GM18907 (cell line): ENCODE results near the gene DYNC1LI2.
"Not testable (repeated sequence)": the region's sequence is repeated elsewhere in the genome, so short reads cannot be mapped to it uniquely, and the experiment has no call there.

Experiments used
- ATAC-seq: cut with Tn5 transposase; IDR thresholded peaks from one replicate; pipeline ENCODE4 v1.9.1; 2021; ENCODE audit warnings: mild to moderate bottlenecking, moderate library complexity; ENCODE audit not compliant: unreplicated experiment

DYNC1LI2 gene

GRCh38 chr16:66751303-66751991, at the start of gene DYNC1LI2:
TSS of gene DYNC1LI2 (minus strand) at chr16:66751609. CDS start at chr16:66751591, 18 bp downstream.
- peak; percentile 85 for ATAC-seq

- no peak for ATAC-seq
Measured at GRCh38 chr16:66800856-66801255, 49.4 kb upstream of the DYNC1LI2 start.

- no peak for ATAC-seq
Measured at GRCh38 chr16:66798161-66798560, 46.8 kb upstream of the DYNC1LI2 start.

DNA sequence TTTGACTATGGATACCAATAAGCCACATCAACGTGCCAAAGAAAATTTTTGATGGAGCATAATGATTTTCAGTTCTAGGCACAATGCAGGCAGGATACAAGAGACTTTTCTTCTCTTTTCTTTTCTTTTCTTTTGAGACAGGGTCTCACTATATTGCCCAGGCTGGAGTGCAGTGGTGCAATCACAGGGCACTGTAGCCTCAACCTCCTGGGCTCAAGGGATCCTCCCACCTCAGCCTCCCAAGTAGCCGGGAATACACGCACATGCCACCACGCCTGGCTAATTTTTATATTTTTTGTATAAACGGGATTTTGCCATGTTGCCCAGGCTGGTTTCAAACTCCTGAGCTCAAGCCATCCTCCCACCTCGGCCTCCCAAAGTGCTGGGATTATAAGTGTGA, 42.6 kb upstream of the DYNC1LI2 start:
- not testable (repeated sequence) for ATAC-seq

DNA sequence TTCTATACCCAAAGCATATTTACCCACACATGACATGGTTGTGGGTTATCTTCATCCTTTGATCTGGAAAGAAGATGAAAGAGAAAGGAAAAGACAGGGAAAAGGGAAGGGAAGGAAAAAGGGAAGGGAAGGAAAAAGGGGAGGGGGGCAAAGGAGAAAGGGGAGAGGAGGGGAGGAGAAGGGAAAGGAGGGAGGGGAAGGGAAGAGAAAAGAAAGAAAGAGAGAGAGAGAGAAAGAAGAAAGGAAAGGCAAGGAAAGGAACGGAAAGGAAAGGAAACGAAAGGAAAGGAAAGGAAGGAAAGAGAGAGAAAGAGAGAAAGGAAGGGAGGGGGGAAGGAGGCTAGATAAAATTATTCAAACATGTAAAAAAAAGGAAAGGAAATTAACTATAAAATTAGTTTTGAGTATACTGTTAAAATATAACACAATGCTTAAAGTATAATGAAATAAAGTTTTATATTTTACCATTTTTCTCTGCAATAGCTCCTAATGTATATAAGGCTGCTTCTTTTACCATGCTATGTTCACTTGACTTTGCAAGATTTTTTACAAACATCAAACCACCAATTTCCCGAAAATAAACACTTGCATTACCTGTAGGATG, 38.8 kb upstream of the DYNC1LI2 start:
- ATAC-seq, result no peak

DNA sequence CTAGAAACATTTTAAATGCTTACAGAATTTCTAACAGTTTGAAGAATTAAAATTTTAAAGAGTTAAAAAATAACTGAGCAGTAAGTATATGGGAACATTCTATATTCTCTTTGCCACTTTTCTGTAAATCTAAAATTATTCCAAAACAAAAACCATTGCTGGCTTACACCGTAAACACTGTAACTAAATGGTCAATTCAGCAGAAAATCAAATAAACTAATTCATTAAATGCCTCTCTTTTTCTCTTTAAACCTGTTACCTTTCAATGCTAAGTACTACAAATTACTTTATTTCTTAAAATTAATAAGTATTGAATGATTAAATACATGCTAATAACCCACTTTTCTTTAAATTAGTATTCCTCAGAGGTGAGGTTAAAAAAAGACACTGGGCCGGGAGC, 36.0 kb upstream of the DYNC1LI2 start:
- ATAC-seq, result no peak

- ATAC-seq, result no peak
Measured at GRCh38 chr16:66786551-66786950, 35.1 kb upstream of the DYNC1LI2 start.

- no peak for ATAC-seq
Measured at GRCh38 chr16:66776457-66776856, 25.0 kb upstream of the DYNC1LI2 start.

DNA sequence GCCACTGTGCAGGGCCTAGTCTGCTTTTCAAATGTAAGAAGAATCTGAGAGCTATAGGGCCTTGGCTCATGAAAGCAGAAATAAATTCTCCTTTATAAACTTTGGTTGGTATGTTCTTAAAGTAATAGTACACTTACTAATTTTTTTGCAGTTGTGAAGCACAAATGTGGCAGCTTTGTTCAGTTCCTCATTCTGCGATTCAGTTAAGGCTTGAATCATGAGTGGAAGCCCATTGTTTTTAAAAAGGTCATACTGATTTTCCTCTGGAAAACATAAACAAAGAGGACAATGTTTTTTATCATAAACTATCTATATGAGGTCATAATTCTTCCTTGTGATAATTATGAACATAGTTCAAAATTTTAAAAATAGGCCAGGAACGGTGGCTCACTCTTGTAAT, 23.6 kb upstream of the DYNC1LI2 start:
- no peak for ATAC-seq

DNA sequence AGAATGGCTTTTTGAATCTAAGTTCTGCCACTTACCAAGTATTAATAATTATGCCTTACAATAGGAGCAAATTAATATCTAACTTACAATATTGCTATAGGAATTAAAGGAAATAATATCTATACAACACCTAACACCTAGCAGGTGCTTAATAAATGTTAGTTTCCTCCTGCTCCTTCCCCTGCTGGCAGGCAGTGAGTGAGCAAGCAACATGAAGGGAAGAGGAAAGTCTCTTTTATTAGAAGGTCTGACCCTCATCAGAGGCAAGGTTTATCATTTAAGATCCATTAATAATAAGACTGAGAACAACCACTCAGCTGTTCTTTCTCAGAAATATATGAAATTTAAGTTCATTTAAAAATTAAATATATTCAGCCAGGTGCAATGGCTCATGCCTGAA, 6.7 kb upstream of the DYNC1LI2 start:
- ATAC-seq, result no peak

GRCh38 chr16:66754819-66755218, 3.4 kb upstream of the DYNC1LI2 start:
- no peak for ATAC-seq

DNA sequence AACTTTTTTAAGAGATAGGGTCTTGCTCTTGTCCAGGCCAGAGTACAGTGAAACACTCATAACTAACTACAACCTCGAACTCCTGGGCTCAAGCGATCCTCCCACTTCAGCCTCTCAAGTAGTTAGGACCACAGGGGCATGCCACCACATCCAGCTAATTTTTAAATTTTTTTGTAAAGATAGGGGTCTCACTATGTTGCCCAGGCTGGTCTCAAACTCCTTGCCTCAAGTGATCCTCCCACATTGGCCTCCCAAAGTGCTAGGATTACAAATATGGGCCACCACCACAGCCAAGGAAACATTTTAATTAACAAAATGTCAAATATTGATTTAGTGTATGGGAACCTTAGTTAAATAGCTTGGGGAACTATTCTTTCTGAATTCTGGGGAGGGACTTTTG, 2.8 kb upstream of the DYNC1LI2 start:
- no peak for ATAC-seq

DNA sequence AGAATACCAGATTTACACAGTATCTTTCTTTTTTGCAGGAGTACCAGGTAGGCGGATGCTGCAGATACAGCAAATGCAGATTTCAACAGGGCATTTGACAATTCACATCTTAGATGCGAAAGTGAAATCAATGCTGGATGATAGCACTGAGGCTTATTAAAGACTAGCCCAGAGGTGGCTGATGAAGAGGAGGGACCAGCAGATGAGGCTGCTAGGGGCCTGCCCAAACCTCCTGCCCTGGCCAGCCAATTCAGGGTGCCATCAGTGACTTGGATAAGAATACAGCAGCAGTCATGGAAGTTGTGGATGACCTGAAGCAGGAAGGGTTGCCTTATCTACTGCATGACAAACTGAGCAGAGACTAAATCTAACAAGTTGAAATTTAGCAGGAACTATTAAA, 1.5 kb upstream of the DYNC1LI2 start:
- ATAC-seq, result no peak

DNA sequence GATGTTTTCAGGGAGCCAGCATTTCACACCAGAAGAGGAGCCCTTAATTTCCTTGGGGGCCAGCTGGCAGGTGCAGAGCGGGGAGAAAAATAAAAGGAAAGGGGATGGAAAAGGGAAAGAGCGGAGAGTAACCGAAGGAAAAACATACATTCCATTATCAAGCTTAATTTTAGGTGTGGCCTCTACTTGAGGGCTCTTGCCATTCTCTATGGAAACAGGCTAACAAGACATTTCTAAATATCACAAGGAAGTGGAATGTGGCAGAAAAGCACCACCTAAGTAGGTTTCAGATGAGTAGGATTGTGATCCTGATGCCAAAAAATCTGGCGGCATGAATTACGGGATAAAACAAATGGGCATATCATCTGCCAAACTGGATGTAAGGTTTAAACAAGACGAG, 970 bp upstream of the DYNC1LI2 start:
- ATAC-seq, result no peak

DNA sequence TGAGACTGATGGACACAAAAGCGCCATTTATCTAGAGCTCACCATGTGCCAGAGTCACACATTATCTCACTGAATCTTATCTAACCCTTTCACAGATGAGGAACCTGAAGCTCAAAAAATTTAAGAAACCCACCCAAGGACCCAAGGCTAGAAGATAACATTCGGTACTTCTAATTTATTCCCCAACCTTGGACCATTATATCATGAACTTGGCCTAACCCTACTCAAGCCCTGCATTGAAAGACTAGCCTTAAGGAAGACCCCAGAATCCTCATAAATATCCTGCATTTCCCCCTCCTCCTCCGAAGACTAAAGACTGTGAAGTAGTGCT, 548 bp upstream of the DYNC1LI2 start:
- no peak for ATAC-seq

DNA sequence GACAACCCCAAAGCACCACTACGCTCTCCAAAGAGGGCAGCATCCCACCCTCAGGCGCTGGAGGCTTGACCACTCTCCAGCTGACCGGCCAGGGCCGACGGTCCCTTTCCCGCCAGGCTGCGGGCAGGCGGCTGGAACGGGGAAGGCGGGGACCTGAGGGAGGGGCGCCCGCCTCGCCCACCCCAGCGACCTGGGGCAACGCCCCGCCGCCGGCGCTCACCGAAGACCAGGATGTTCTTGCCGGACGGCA, 431 bp downstream of the DYNC1LI2 start:
- peak; percentile 8 for ATAC-seq

DNA sequence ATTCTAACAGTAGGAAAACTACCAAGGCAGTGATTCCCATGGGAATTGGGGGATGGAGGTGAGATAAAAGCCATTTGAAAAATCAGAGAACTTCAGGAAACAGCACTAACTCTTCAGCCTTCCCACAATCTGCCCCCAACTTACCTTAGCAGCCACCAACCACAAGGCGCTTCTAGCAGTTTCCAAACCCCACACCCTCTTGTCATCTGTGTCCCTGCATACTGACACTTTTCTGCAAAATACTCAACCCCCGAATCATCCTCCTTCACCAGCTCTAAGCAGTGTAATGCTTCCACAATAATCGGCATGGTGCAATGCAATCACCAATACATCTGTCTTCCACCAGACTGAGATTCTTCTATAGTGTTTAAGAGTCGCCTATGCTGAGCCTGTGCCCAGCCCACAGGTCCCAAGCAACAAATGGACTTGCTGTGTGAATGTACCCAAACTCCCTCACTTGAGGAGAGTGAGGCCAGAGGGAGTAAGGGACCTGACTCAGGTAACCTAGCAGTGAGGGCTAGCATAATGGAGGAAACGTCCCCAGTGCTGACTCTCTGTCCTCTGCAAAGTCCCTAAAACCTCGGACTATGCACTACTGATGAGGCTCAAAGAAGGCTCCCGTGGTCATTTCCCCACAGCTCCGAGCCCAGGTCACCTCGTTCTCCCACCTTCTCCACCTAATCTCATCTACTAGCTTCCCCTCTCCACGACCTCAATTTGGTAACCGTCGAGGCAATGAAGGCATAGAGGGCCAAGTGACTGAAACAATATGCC, 943 bp downstream of the DYNC1LI2 start:
- ATAC-seq, result no peak

DNA sequence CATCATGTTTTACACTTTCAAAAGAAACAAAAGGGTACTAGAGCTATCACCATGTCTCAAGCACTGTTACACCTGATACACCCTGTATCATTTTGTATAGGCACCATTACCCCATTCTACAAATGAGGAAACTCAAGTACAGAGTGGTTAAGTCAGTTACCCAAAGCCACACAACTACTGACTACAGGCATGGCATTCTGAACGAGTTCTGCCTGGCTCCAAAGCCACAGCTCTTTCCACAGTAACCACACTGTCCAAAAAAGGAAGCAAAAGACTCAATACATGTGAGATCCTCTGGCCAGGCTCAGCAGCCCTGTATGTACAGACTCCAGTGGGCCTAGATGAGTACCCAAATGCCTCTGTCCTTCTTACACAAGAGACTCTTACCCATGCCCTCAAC, 4.7 kb downstream of the DYNC1LI2 start:
- ATAC-seq, result peak; percentile 55

DNA sequence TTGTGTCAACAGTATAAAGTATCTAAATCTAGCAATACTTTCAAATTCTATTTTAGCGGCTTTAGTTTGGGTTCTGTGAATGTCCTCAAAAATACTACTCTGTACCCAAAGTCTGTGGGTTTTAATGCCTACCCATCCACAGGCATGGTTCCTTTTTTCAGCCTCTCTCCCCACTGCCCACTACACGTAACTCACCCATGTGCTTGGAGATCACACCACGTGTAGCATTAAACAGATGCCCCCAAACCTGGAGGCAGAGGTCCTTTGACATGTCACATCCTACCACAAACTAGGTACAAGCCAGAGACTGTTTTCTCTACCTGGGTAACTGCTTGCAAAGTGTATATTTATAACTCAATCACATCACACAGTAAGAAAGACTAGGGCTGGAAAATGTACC, 5.4 kb downstream of the DYNC1LI2 start:
- no peak for ATAC-seq

DNA sequence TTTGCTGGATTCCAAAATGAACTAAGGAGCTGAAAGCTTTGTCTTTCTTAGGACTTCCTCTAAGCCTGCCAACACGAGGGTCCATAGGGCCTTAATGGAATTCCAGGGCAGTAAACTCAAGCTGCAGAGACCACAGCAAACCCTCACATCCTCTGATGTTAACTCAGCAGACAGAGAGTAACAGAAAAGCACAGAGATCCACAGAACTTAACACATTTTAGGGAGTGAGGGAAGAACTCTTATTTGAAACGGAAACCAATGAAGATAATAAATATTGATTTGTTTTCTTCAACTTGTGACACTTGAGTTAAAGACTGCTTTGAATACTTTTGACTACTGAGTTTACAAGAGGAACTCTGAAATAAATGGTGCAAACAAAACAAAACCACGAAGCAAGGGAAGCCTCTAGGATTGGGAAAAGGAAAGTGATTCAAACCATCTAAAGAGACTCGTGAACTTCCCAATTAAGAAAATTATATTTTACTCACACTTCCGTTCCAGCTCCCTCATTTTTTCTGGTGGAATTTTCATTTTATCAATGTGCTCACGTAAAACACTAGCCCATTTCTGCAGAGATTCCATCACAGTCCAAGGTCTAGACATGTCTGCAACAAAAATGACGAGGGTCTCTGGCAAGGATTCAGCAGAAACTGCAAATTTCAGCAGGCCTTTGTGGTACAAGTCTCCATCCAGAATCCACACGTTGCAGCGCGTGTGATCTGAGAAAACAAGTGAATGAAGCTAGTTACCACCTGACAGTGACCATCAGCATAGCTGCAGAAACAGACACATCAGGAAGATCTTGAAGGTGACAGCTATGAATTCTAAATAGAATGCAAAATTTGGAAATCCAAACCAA, 9.2 kb downstream of the DYNC1LI2 start:
- ATAC-seq, result no peak

DNA sequence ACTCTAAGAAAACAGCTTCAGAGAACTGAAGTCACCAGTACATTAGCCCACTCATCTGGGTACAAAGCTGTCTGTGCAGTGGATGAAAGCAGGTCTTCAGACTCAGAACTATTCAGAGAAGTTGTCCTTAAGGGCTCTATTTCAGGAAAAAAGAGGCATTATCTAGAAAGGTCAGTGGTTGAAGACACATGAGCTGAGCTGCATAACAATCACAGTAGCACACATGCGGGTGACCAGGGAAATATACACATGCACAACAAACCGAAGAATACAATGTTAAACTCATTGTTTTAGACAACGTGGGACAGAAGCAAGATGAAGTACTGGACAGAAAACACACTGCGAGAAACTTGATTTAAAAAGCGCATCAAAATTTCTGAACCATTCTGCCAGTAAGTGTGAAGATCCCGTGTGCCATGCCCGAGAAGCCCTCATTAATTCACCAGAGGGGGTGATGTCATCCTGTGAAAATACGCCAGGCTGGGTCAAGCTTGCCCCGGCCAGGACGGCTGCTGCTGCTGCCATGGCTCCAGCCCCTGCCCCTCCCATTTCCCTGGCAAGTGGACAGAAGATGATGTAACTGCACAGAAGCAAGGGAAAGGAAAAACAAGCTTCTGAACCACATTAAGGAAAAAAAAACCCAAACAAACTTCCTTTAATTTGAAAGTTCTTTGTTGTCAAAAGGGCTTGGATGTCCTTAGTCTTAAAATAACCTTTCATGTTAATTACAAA, 10.1 kb downstream of the DYNC1LI2 start:
- no peak for ATAC-seq
